Panc1 (cell line): ENCODE measurements around the gene SETD3. TPM values are rescaled to one million over a fixed set of nuclear protein-coding genes. Genes with fewer than 3 reads are reported as not detected.

Experiments used
- ATAC-seq: fragments of 200-7000 bp; cut with Tn5 transposase; 2 replicates; pipeline ENCODE4 v1.9.1; 2020; ENCODE audit warnings: mild to moderate bottlenecking, moderate library complexity
- BruUV-seq: library from RNA; stranded (reverse); fragments of 400-500 nt; replicated peaks from 2 replicates; lab custom pipeline; 2021; lab: Mats Ljungman, UMichigan
- CTCF ChIA-PET: fragments of 300-600 bp; sonication (Branson Sonifier 250); formaldehyde crosslinking; loops from one replicate; lab custom pipeline; 2022; ENCODE audit warnings: antibody characterized with exemption; lab: Charles Lee
- POLR2A ChIA-PET: fragments of 300-600 bp; sonication (Branson Sonifier 250); formaldehyde crosslinking; loops from one replicate; lab custom pipeline; 2022; ENCODE audit warnings: antibody characterized with exemption; lab: Charles Lee
- DNase-seq: peaks from one replicate; pipeline ENCODE4 v3.0.0-alpha.2; 2010; ENCODE audit warnings: low read depth, low spot score
- H3K27ac ChIP-seq: 2 replicates; pipeline ENCODE4 v1.5.1; 2011; ENCODE audit warnings: mild to moderate bottlenecking, low read length, inconsistent platforms
- H3K27me3 ChIP-seq: fragments of 200-500 bp; sonication (Bioruptor generic); 2 replicates; pipeline ENCODE4 v1.6.0; 2014; ENCODE audit warnings: low read length, inconsistent platforms; ENCODE audit not compliant: control insufficient read depth, insufficient read depth
- H3K36me3 ChIP-seq: fragments of 200-500 bp; sonication (Bioruptor generic); 2 replicates; pipeline ENCODE4 v1.5.1; 2014; ENCODE audit warnings: inconsistent platforms, mild to moderate bottlenecking, low read length, moderate library complexity; ENCODE audit not compliant: control insufficient read depth, insufficient read depth
- H3K4me1 ChIP-seq: 2 replicates; pipeline ENCODE4 v1.5.1; 2011; ENCODE audit warnings: inconsistent platforms, mild to moderate bottlenecking, low read length, moderate library complexity; ENCODE audit not compliant: control insufficient read depth, insufficient read depth
- H3K4me3 ChIP-seq, 2 experiments: 2 replicates each; pipeline ENCODE4 v1.5.1; 2011 to 2012; ENCODE audit warnings: low read depth in 2 of 2, low read length in 2 of 2, mild to moderate bottlenecking in 2 of 2, inconsistent platforms in 1 of 2, moderate library complexity in 1 of 2
- H3K9me3 ChIP-seq: fragments of 200-500 bp; sonication (Bioruptor generic); 2 replicates; pipeline ENCODE4 v1.5.1; 2014; ENCODE audit warnings: low read depth, mild to moderate bottlenecking, inconsistent platforms, low read length, moderate library complexity; ENCODE audit not compliant: control insufficient read depth, insufficient read depth
- CTCF ChIP-seq: fragments of 450-650 bp; IDR thresholded peaks from 2 replicates; pipeline ENCODE4 v1.5.1; 2017; ENCODE audit warnings: mild to moderate bottlenecking
- POLR2AphosphoS5 ChIP-seq: IDR thresholded peaks from 2 replicates; pipeline ENCODE4 v1.6.1; 2012; ENCODE audit warnings: mild to moderate bottlenecking, low read depth, low read length, moderate library complexity
- REST ChIP-seq, 2 experiments: IDR thresholded peaks; 2 replicates each; pipeline ENCODE4 v1.6.1; 2011 to 2012; ENCODE audit warnings: low read depth in 2 of 2, control low read depth in 1 of 2, low read length in 1 of 2, mild to moderate bottlenecking in 1 of 2, moderate library complexity in 1 of 2; ENCODE audit not compliant: insufficient read depth in 1 of 2
- SIN3A ChIP-seq: IDR thresholded peaks from 2 replicates; pipeline ENCODE4 v1.6.1; 2012; ENCODE audit warnings: low read depth, mild to moderate bottlenecking, low read length, moderate library complexity, borderline replicate concordance; ENCODE audit not compliant: insufficient read depth
- TCF7L2 ChIP-seq: IDR thresholded peaks from 2 replicates; pipeline ENCODE4 v1.6.1; 2011; ENCODE audit warnings: mild to moderate bottlenecking, low read depth, low read length, inconsistent platforms
- in situ Hi-C: cut with HindIII; loops from 2 replicates; pipeline ENCODE4 v1.10.0; 2016; ENCODE audit warnings: low sequenced_read_pairs, low pct_unique_long_range_greater_than_20kb
- intact Hi-C: fragments of 100-400 bp; cut with micrococcal nuclease; formaldehyde crosslinking; loops from one replicate; pipeline ENCODE4 v1.10.0; 2022; ENCODE audit not compliant: unreplicated experiment
- total RNA-seq: library from RNA; stranded (reverse); gene quantifications from one replicate; pipeline ENCODE4 v1.2.1, GENCODE V29; 2021; ENCODE audit not compliant: unreplicated experiment

SETD3 gene
- total RNA-seq, 1 experiment from 2014 or later, result 51.1 TPM

GRCh38 chr14:99393059-99393655 is 87.5 kb downstream of the SETD3 start:
- POLR2A ChIA-PET, result no interaction called here
- intact Hi-C loops (loop anchor here (1.0 kb wide), 1 partner anchor 22 kb away; no protein-coding TSS in a partner anchor), in situ Hi-C loops (no loop called here)
- no peaks in the 10 kb centered on the region for H3K4me1 ChIP-seq
- CTCF ChIA-PET, result interaction anchor here (0.6 to 1.6 kb wide), 3 partner anchors 22 to 294 kb away, joined by 3 to 9 read pairs (median 4); no protein-coding TSS in a partner anchor
- ATAC-seq (peak; percentile 78), DNase-seq (peak; percentile 2)
- no peaks in the 10 kb centered on the region for H3K36me3 ChIP-seq
- no peak overlapping the region for H3K4me3 ChIP-seq
- TF ChIP-seq POLR2AphosphoS5 (no peak), CTCF (peak; percentile 89)
- no peaks in the 10 kb centered on the region for H3K9me3 ChIP-seq
- no peaks in the 10 kb centered on the region for H3K27me3 ChIP-seq
- no TSS peak for BruUV-seq
- H3K27ac ChIP-seq, result no peak overlapping the region

GRCh38 chr14:99391671-99392070 is 89.0 kb downstream of the SETD3 start:
- Histone ChIP-seq H3K4me3 (no peak overlapping the region), H3K27ac (no peak overlapping the region), H3K9me3 (no peaks in the 10 kb centered on the region), H3K4me1 (no peaks in the 10 kb centered on the region), H3K36me3 (no peaks in the 10 kb centered on the region), H3K27me3 (no peaks in the 10 kb centered on the region)
- POLR2A ChIA-PET, result no interaction called here
- in situ Hi-C loops, result no loop called here
- TF ChIP-seq REST (IDR thresholded peaks at IDR 0.05; ENCODE audit: insufficient read depth in 1 of 2, low read depth in 2 of 2, low read length in 1 of 2) (no peak), POLR2AphosphoS5 (no peak), TCF7L2 (no peak), SIN3A (no peak), CTCF (no peak)
- intact Hi-C loops, result no loop called here
- CTCF ChIA-PET, result no interaction called here
- ATAC-seq, result no peak
- BruUV-seq, result no TSS peak
- no peak for DNase-seq
